Suprapubic skin (tissue), 4 donors: ENCODE measurements around the gene RUNX1. TPM values are rescaled to one million over a fixed set of nuclear protein-coding genes. Genes with fewer than 3 reads are reported as not detected.

Experiments used
- DNase-seq, 2 donors: peaks; one replicate each; pipeline ENCODE4 v3.0.0-alpha.2; 2019; ENCODE audit warnings: low spot score in 2 of 2
- H3K27ac ChIP-seq: fragments of 200-600 bp; sonication (generic); one replicate; pipeline ENCODE4 v1.5.1; 2019
- H3K27me3 ChIP-seq: fragments of 200-600 bp; sonication (generic); one replicate; pipeline ENCODE4 v1.5.1; 2019
- H3K36me3 ChIP-seq: fragments of 200-600 bp; sonication (generic); one replicate; pipeline ENCODE4 v1.5.1; 2019
- H3K4me1 ChIP-seq: fragments of 200-600 bp; sonication (generic); one replicate; pipeline ENCODE4 v1.5.1; 2019
- H3K4me3 ChIP-seq: fragments of 200-600 bp; sonication (generic); one replicate; pipeline ENCODE4 v1.5.1; 2019; ENCODE audit warnings: mild to moderate bottlenecking
- H3K9me3 ChIP-seq: fragments of 200-600 bp; sonication (generic); one replicate; pipeline ENCODE4 v1.5.1; 2019
- CTCF ChIP-seq, 2 donors: fragments of 200-600 bp in 1 of 2; fragments of 450-650 bp in 1 of 2; sonication (generic) in 1 of 2; IDR thresholded peaks; one replicate each; pipeline ENCODE4 v1.5.1; 2016 to 2019; ENCODE audit warnings: antibody characterized with exemption in 2 of 2, mild to moderate bottlenecking in 1 of 2, moderate library complexity in 1 of 2
- EP300 ChIP-seq: sonication (generic); formaldehyde crosslinking; IDR thresholded peaks from one replicate; pipeline ENCODE4 v1.6.1; 2017; ENCODE audit warnings: antibody characterized with exemption
- POLR2A ChIP-seq, 2 donors: fragments of 450-650 bp; IDR thresholded peaks; one replicate each; pipeline ENCODE4 v1.6.1; 2017; ENCODE audit warnings: antibody characterized with exemption in 2 of 2, mild to moderate bottlenecking in 2 of 2, moderate library complexity in 2 of 2
- POLR2AphosphoS5 ChIP-seq, 3 donors: sonication (generic); formaldehyde crosslinking; IDR thresholded peaks; one replicate each; pipeline ENCODE4 v1.6.1; 2017; ENCODE audit warnings: antibody characterized with exemption in 3 of 3
- WGBS: methylation state at CpG from one replicate; pipeline ENCODE4 v1.1.5; 2018; 5-methylcytosine and 5-hydroxymethylcytosine counted together
- total RNA-seq, 4 donors: library from RNA; depleted of rRNA; stranded (reverse); fragments of >200 nt; gene quantifications; one replicate each; pipeline ENCODE4 v1.1.0, GENCODE V29; 2016

Gene RUNX1
- total RNA-seq, 4 donors from 2014 or later = 15.4 to 26.7 (median 20.5) TPM

- Histone ChIP-seq H3K4me3 (no peak overlapping the region), H3K4me1 (peaks cover 12% of the 10 kb centered on the region), H3K27ac (no peak overlapping the region), H3K9me3 (no peaks in the 10 kb centered on the region), H3K36me3 (no peaks in the 10 kb centered on the region), H3K27me3 (peaks cover 15% of the 10 kb centered on the region)
- no peak for DNase-seq
- TF ChIP-seq EP300 (no peak), POLR2A (IDR thresholded peaks at IDR 0.05) (no peak), POLR2AphosphoS5 (IDR thresholded peaks at IDR 0.05) (no peak), CTCF (IDR thresholded peaks at IDR 0.05) (no peak)
- 68% methylated on average over 2 of the region's 2 CpGs for WGBS
Measured at GRCh38 chr21:34938089-34938764, 110.9 kb downstream of the RUNX1 start.

GRCh38 chr21:34936883-34937563, 112.1 kb downstream of the RUNX1 start:
- no peak for DNase-seq
- WGBS = 79% methylated on average over 4 of the region's 4 CpGs
- no peaks in the 10 kb centered on the region for H3K9me3 ChIP-seq
- peaks cover 12% of the 10 kb centered on the region for H3K4me1 ChIP-seq
- no peaks in the 10 kb centered on the region for H3K36me3 ChIP-seq
- H3K4me3 ChIP-seq = no peak overlapping the region
- TF ChIP-seq CTCF (IDR thresholded peaks at IDR 0.05) (no peak), POLR2A (IDR thresholded peaks at IDR 0.05) (no peak), EP300 (no peak), POLR2AphosphoS5 (IDR thresholded peaks at IDR 0.05) (no peak)
- peaks cover 9% of the 10 kb centered on the region for H3K27me3 ChIP-seq
- H3K27ac ChIP-seq = no peak overlapping the region

GRCh38 chr21:34936371-34936789, 112.7 kb downstream of the RUNX1 start:
- TF ChIP-seq EP300 (no peak), CTCF (IDR thresholded peaks at IDR 0.05) (no peak), POLR2A (IDR thresholded peaks at IDR 0.05) (no peak), POLR2AphosphoS5 (IDR thresholded peaks at IDR 0.05) (no peak)

GRCh38 chr21:34935898-34936297, 113.2 kb downstream of the RUNX1 start:
- Histone ChIP-seq H3K4me3 (no peak overlapping the region), H3K27ac (no peak overlapping the region), H3K9me3 (no peaks in the 10 kb centered on the region), H3K27me3 (peaks cover 4% of the 10 kb centered on the region), H3K36me3 (no peaks in the 10 kb centered on the region), H3K4me1 (peaks cover 9% of the 10 kb centered on the region)
- WGBS = 53% methylated on average over 4 of the region's 4 CpGs
- no peak for TF ChIP-seq CTCF (IDR thresholded peaks at IDR 0.05)
- TF ChIP-seq POLR2A (IDR thresholded peaks at IDR 0.05) = no peak
- TF ChIP-seq POLR2AphosphoS5 (IDR thresholded peaks at IDR 0.05) = no peak
- TF ChIP-seq EP300 = no peak
- no peak for DNase-seq

More at GRCh38 chr21:34936371-34936789, 112.7 kb downstream of the RUNX1 start:
- H3K27ac ChIP-seq = no peak overlapping the region
- H3K27me3 ChIP-seq = peaks cover 9% of the 10 kb centered on the region
- 49% methylated on average over 11 of the region's 11 CpGs for WGBS
- DNase-seq = no peak
- no peaks in the 10 kb centered on the region for H3K36me3 ChIP-seq
- no peaks in the 10 kb centered on the region for H3K9me3 ChIP-seq
- H3K4me1 ChIP-seq = peaks cover 12% of the 10 kb centered on the region
- H3K4me3 ChIP-seq = no peak overlapping the region

- 94% methylated on average over 1 of the region's 1 CpG for WGBS
- no peaks in the 10 kb centered on the region for H3K27me3 ChIP-seq
- no peak for DNase-seq
Measured at GRCh38 chr21:34935452-34935851, 113.7 kb downstream of the RUNX1 start.

More at GRCh38 chr21:34935452-34935851, 113.7 kb downstream of the RUNX1 start:
- H3K4me1 ChIP-seq = peaks cover 9% of the 10 kb centered on the region
- no peaks in the 10 kb centered on the region for H3K36me3 ChIP-seq
- no peaks in the 10 kb centered on the region for H3K9me3 ChIP-seq
- TF ChIP-seq POLR2A (IDR thresholded peaks at IDR 0.05) (no peak), POLR2AphosphoS5 (IDR thresholded peaks at IDR 0.05) (no peak), CTCF (IDR thresholded peaks at IDR 0.05) (no peak), EP300 (no peak)
- no peak overlapping the region for H3K4me3 ChIP-seq
- no peak overlapping the region for H3K27ac ChIP-seq
